ENCODE results near the gene SFI1.

SFI1 gene

GRCh38 chr22:31602259-31602952 is 106.1 kb downstream of the SFI1 start:
- no peak for DNase-seq

DNA sequence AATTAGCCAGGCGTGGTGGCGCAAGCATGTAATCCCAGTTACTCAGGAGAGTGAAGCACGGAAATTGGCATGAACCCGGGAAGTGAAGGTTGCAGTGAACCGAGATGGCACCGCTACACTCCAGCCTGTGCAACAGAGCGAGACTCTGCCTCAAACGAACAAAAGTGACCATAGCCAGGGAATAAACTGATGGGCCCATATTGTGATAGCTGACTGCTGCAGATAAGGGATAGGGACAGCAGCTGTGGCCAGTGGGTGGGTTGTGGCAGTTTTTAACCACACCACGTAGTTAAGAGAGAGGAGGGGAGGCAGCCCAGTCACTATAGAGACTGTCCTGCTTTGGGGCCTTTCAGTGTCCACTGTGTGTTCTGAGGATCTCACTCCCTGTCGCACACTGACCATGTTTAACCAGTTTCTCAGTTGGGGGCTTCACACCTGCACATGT is 106.8 kb downstream of the SFI1 start:
- no peak for DNase-seq

GRCh38 chr22:31603574-31603973 is 107.2 kb downstream of the SFI1 start:
- no peak for DNase-seq

DNA sequence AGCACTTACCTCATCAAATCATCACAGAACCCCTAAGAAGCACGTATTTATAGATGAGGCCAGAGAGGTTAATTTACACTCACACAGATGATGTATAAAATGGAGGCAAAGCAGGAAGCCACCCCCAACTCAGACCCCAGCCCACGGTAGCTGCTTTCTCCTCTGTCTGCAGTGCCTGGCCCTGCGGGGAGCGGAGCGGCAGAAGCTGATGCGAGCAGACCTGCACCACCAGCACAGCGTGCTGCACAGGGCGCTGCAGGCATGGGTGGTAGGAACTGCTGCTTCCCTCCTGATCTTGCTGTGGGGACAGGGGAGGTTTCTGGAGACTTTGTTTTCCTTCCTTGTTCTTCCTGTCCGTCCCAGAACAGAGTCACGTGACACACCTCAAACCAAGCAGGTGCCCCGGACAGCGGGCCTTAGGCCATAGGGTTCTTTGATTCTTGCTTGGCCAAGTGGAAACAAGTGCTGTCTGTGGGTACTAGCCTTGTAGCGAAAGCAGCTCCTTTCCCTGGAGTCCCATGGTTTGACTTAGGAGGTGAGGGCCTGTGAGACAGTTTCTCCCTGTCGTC is 107.9 kb downstream of the SFI1 start:
- no peak for DNase-seq

DNA sequence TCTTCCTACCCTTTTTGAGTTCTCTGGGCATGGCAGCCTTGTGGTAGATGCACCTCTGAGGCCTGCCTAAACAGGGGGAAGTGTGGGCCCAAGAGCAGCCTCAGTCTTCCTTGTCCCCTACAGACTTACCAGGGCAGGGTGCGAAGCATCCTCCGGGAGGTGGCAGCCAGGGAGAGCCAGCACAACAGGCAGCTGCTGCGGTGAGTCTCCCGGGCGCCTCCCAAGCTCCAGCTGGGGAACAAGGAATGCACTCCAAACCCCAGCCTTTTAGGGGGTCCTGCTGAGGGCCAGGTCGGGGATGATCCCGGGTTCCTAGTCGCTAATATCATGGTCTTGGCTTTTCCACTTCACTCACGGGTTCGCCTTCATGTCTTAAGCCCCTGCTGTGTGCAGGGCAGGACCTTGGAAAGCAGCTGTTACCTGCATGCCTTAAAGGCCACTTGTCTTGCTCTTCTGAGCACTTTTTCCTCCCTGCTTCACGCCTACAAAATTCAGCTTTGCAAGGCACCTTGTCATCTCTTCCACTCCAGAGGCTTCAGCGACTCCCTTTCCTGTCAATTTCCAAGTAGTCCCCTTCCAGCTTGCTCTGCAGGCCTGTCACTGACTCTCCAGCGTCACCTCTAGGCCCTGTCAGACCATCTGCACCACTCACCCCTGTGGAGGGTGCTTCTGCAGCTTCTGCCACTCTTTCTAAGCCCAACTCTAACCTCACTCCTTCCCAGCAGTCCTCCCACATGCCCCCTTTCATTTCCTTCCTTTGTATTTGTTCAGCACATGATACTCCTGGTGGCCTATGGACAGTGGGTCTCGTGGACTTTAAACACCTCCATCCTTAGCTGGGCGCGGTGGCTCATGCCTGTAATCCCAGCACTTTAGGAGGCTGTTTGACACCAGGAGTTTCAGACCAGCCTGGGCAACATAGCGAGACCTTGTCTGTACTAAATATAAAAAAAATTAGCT is 108.7 kb downstream of the SFI1 start:
- no peak for DNase-seq

DNA sequence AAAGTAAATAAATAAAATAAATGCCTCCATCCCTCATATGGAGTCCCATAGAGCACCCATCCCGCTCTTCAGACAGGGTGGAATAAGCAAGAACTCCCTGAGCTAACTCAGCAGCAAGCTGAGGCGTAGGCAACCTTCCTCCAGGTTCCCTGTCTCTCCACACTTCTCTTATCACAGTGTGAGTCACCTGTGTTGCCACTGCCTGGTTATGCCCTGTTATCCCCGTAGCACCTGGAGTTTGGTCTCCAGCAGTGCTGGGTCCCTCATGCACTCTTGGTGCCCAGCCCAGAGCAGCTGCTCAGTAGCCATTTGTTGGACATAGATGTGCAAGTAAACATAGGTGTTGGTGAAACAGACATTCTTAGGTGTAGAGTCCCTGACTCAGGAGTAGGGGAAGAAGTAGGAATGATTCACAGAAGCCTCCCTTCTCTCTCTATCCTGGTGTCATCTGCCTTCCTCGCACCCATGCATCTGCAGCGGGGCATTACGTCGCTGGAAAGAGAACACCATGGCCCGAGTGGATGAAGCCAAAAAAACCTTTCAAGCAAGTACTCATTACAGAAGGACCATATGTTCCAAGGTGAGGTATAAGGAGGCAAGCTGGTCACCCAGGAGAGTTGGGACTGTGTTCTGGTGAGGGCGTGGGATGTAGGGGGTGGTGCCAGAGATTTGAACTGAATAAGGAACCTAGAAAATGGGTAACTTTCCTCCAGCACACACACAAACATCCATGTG is 109.7 kb downstream of the SFI1 start:
- DNase-seq: no peak

GRCh38 chr22:31607696-31608095 is 111.4 kb downstream of the SFI1 start:
- DNase-seq: no peak

GRCh38 chr22:31609716-31610115 is 113.4 kb downstream of the SFI1 start:
- DNase-seq: no peak

DNA sequence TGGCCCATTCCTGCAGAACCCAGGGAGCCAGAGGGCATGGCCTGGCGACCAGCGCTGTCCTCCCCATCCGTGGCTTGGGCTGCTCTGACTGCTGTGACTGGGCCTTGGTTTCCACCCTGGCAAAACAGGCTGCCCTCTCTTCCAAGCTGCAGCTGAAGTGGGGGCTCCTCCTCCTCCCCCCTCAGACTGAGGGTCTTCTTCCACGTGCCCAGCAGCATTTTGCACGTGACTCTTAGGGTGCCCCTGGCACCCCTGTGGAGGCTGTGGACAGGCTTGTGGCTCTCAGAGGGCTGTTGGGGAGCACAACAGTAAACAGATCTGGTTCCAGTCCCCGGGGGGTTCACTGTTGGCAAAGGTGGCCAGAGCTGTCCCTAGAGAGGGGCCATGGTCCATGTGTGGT is 114.3 kb downstream of the SFI1 start:
- no peak for DNase-seq

GRCh38 chr22:31611061-31611760 is 114.9 kb downstream of the SFI1 start:
- DNase-seq: no peak

DNA sequence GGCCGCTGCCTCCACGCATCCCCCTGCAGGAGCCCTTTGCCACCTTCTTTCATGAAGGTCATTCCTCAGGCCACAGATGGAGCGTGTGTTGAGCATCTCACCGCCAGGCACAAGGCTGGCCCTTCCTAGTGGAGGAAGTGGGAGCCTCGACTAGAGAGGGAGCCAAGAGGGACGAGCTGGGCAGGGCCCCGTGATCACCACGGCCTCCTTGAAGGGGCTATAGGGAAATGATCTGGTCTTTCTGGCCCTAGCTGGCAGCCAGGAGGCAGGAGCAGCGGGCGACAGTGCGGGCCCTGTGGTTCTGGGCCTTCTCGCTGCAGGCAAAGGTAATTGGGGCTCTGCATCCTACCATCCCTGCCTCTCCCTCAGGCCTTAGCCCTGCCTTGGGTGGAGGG is 116.6 kb downstream of the SFI1 start:
- no peak for DNase-seq

DNA sequence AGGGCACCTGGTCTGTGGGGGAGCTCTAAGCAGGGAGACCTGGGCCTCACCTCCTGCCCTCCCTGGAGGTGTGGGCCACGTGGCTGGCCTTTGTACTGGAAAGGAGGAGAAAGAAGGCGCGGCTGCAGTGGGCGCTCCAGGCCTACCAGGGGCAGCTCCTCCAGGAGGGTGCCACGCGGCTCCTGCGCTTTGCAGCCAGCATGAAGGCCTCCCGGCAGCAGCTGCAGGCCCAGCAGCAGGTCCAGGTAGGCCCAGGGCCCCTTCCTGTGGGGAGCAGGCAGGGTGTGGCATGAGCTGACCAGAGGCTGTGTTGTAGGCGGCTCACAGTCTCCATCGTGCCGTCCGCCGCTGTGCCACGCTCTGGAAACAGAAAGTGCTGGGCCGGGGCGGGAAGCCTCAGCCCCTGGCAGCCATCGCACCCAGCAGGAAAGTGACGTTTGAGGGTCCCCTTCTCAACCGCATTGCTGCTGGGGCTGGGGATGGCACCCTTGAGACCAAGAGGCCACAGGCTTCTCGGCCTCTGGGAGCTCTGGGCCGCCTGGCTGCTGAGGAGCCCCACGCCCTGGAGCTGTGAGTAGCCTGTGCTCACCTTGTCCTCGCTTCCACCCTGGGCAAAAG is 117.1 kb downstream of the SFI1 start:
- no peak for DNase-seq

DNA sequence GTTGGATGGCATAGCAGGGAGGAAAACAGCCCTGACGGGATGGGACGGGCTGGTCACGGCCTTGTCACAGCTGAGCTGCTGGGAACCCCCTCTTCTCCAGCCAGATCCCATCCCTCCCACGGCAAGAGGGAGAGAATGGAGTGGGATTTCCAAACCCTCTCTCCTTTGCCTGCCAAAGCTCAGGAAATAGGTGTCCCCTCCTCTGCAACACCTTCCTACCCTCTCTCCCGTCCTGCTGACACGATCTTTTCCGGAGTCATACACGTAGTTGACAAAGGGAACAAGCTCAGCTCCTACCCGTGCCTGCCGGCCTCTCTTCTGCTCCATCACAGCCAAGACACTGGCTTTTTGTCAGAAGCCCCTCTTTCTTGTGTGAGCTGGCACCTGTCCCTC is 117.6 kb downstream of the SFI1 start:
- no peak for DNase-seq

DNA sequence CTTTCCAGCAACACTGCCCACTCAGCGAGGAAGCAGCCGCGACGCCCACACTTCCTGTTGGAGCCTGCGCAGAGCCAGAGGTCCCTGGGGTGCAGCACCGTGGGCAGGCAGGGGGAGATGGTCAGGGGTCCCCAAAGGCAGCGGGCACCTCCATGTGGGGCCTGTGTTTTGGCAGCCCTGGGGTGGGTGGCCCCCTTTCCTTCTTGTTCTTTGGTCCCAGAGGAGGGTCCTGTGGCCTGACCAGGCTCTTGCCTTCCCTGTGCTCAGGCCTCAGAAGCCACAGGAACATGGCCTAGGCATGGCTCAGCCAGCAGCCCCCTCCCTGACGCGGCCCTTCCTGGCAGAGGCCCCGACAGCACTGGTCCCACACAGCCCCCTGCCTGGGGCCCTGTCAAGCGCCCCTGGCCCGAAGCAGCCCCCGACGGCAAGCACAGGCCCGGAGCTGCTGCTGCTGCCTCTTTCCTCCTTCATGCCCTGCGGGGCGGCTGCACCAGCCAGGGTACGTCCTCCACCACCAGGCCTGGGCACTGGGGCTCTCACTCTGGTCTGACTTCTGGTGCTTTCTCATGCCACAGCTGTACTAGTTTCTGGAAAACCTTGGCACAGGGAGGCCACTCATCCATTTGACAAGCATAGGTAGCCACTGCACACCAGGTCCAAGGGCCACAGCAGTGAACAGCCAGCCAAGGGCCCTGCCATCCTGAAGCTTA is 118.6 kb downstream of the SFI1 start:
- no peak for DNase-seq

- DNase-seq: no peak
Observed at GRCh38 chr22:31615491-31615860, 119.1 kb downstream of the SFI1 start.

GRCh38 chr22:31615940-31616314 is 119.6 kb downstream of the SFI1 start:
- no peak for DNase-seq

DNA sequence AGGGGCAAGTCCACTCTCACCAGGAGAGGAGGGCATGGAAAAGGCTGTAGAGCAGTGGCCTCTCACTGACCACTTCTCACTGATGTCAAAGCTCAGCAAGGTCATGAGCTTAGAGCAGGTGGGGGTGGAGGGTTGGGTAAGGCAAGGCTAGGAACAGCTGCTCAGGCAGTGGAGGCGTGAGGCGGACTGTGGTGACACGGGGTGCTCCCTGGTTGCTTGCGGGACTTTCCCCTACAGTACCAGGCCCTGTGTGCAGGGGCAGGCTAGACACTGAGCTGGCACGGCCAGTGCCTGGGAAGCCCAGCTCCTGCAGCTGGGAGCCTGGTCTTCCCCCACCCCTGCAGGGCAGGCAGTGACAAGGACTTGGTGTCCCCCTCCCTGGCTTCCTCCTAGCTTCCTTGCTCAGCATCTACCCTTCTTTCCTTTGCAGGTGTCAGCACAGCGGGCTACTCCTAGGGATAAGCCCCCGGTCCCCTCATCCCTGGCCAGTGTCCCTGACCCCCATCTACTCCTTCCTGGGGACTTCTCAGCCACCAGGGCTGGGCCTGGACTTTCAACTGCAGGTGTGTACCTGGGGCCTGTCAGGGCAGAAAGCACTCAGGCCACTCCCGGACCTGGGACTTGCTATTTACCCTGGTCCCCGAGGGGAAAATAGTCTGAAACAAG is 120.1 kb downstream of the SFI1 start:
- DNase-seq: no peak

- DNase-seq: no peak
Observed at GRCh38 chr22:31618057-31618456, 121.7 kb downstream of the SFI1 start.

GRCh38 chr22:31618471-31619176 is 122.3 kb downstream of the SFI1 start:
- DNase-seq: no peak

- DNase-seq: no peak
Observed at GRCh38 chr22:31619611-31620300, 123.4 kb downstream of the SFI1 start.
